Ramos (cell line): ENCODE data around the gene GPBAR1.

Experiments used
- in situ Hi-C: fragments of 300-500 bp; cut with MboI; formaldehyde crosslinking; loops from one replicate; pipeline ENCODE4 v1.14.3; 2022; ENCODE audit warnings: low sequenced_read_pairs; ENCODE audit not compliant: unreplicated experiment

The GPBAR1 gene

DNA sequence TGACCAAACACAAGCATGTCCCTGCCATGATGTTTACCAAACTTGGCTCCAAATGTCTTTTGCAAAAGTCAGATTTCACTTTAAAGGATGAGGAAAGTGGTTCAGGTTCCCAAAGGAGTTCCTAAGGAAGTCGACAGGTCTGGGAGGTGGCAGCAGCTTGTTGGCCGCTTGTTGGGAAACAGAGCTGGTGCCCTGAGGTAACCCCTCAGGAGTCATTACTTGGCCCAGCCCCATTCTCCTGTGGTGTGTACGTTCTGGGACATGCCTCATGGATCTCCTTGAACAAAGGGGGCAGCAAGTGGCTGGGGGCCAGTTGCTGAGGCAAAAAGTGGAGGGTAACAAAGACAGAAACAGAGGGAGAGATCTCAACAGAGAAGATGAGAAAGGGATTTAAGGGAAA, 20.6 kb downstream of the GPBAR1 start:
- in situ Hi-C loops, result no loop called here

DNA sequence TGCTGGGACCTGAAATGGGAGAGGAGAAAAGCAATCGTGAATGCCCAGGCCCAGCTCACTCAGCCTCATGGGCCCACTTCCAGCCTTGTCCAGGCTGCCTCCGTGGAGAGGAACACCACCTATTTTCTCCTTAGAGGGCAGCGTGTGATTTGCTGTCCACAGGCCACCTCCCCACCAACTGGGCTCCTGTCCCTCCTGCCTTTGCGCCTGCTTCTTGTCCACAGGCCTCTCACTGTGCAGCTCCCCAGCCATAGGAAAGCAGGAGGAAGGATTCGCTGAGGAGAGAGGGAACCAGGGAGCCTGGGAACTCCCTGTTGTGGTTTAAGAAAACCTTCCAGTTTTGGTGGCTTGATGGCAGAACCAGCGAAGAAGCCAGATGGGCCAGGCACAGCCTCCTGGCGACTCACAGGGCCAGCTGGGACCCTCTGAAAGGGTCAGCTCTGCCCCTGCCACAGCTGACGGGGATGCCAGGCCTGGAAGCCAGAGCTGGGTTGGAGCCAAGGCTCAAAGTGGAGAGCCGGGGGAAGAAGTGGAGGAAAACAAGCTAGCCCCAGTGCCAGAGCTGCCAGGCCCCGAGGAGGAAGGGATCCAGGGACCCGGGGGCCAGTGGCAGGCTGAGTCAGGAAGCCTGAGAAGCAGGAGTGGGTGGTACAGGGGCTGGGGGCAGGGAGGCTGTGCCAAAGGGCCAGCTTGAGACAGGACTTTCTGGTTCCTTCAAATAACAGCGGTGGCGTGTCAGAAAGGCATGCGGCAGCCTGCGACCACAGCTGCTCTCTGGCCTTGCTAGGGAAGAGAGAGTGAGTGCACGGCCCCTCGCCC, 21.6 kb downstream of the GPBAR1 start:
- in situ Hi-C loops, result no loop called here

DNA sequence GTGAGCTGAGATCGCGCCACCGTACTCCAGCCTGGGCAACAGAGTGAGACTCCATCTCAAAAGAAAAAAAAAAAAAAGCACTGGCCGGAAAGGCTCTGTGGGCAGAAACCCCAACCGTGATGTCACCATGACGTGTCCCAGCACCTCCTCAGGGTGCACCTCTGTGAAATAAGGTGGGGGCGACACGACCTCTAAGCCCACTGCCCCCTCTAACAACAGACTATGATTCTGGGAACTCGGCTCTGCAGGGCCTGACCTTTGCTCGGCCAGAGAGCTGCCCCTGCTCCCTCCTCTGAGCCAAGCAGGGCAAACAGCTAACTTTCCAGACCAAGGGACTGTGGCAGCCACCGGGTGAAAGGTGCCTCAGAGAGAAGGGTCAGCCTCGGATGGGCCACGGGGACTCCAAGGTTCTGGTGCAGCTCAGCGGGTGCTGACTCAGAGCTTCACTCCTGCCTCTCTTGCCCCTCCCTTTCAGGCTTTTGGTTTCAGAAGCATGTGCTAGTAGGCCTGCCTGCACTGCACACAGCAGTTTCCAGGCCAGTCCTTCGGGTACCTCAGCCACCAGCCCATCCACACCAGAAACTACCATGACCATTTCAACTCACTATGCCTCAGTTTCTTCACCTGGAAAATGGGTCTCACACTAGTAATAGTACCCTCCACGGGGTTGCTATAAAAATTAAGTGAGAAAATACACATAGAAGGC, 23.4 kb downstream of the GPBAR1 start:
- in situ Hi-C loops, result no loop called here

DNA sequence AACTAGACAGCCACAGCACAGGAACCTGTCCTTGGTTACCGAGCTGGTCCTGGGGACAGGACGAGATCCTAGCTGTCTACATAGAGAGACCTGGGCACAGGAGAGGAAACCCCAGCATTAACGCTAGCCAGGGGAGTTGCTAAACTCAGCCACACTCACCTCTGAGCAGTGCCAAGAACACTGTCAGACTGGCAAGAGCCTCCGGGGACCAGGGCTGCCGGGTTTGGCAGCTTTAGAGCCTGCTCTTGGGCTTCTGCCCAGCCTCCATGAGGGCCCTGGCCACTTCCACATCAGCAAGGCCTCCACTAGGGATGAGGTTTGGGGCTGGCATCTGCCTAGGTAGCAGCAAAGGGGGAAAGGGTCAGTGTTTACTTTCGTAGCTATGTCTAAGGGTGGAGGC, 24.8 kb downstream of the GPBAR1 start:
- in situ Hi-C loops, result no loop called here

GRCh38 chr2:218286570-218287459, 26.0 kb downstream of the GPBAR1 start:
- in situ Hi-C loops, result no loop called here

- in situ Hi-C loops, result no loop called here
Measured at GRCh38 chr2:218289639-218290315, 29.0 kb downstream of the GPBAR1 start.

- in situ Hi-C loops, result no loop called here
Measured at GRCh38 chr2:218290316-218291261, 29.8 kb downstream of the GPBAR1 start.

DNA sequence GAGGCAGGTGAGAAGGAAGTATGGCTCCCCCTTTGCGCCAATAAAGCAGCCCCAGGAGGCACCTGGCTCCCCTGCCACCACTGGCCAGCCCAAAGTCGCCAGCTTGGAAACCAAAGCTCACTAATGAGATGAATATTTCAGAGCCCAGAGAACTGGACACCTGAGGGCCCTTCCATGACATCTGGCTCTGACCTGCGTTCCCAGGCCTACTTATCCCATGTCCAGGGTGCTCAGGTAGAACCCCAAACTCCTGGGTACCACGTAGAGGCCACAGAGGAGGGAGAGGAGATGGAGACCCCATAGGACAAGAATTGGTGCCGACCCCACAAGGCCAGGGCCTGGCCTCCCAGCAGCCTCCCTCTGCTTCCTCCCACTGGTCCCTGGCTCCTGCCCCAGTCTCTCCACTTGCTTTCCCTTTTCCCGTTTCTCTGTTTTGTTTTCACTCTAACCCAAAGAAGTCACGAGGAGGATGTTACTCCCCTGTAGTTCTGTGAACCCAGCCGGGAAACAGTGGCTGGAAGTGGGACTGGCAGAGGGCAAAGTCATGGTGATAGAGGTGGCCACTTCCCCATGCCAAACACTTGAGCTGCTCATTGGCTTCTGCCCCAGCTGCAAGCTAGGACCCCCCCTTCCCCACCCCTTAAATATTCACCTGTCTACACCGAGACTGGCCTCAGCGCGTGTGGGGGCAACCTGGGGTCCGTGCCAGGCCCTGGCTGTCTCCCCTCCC, 30.7 kb downstream of the GPBAR1 start:
- in situ Hi-C loops, result no loop called here

DNA sequence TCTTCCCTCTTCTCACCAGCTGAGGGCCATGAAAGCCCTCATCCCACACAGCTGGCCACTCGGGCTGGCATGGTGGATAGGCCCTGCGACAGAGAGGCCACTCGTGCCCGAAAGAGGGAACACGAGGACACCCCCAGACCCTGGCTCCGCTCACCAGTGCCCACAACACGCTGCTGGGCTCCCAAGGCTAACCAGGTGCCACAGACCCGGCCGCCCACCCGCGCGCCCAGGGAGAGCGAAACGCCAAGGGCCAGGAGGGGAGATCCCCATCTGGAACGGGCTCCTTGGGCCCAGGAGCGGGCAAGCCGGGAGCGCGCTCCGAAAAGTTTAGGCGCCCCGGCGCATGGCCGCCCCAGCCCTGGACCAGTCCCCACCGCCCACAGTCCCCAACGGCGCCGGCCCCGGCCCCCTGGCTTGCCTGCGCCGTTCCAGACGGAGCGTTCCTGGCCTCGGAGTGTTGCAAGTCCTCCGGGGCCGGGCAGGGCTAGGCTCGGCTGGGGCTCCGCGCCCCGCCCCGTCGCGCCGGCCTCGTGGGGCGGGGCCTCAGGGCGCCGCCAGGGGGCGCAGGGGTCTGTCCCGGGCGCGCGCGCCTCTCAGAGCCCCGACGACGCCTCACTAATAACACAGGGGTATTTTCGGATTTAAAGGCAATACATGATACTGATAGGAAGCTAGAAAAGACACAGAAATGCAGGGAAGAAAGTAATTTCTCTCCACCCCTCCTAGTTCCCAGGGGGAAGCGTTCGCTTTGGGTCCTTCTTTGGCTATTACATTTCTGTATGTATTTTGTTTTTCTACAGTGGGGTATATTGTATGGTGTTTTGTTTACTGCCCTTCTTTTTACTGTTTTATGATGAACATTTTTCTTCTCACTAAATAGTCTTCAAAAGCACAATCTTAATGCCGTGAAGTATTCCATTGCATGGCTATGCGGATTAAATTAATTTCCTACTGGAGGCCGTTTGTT, 31.5 kb downstream of the GPBAR1 start, which contains the start of gene TMBIM1:
TMBIM1 (minus strand) TSS at position 456 of the 967 bp plus-strand sequence. CDS start 10,362 bp downstream, outside the sequence.
- in situ Hi-C loops, result no loop called here

- in situ Hi-C loops, result no loop called here
Measured at GRCh38 chr2:218293715-218294429, 33.1 kb downstream of the GPBAR1 start.

DNA sequence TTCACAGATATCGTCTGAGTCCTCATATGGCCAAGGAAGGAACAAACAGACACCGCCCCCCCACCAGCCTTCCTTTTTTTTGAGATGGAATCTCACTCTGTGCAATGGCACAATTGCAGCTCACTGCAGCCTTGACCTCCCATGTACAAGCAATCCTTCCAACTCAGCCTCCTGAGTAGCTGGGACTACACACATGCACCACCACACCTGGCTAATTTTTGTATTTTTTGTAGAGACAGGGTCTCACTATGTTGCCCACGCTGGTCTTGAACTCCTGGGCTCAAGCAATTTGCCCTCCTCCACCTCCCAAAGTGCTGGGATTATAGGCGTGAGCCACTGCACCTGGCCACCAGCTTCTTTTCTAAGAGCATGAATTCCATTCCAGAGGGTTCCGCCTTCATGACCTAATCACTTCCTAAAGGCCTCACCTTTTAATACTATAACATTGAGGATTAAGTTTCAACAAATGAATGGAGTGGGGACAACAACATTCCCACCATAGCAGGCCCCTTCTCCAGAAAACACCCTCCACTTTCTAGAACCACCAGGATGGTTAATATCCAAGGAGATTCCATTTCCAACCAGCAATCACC, 33.7 kb downstream of the GPBAR1 start:
- in situ Hi-C loops, result loop anchor here (5.0 kb wide), 1 partner anchor 103 kb away; the partner anchor contains the start of gene CTDSP1

- in situ Hi-C loops, result loop anchor here (5.0 kb wide), 1 partner anchor 102 kb away; the partner anchor contains the start of gene CTDSP1
Measured at GRCh38 chr2:218295029-218295428, 34.2 kb downstream of the GPBAR1 start.

DNA sequence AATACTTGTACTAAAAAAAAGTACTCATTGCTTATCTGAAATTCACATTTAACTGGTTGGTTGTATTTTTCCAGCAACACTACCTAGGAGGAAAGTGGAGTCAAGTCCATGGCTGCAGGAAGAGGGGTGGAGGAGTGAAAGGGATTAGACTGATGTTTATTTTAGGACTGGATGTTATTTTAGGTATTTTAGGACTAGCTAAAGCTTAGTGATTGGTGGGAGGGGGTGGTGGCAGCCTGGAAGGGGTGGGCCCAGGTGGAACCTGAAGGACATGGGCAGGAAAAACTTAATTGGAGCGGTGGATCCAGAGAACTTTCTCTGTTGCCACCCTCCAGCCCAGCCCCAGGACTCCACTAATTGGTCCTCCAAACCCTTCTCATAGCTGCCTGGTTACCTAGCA, 35.4 kb downstream of the GPBAR1 start:
- in situ Hi-C loops, result loop anchor here (5.0 kb wide), 1 partner anchor 101 kb away; the partner anchor contains the start of gene CTDSP1

GRCh38 chr2:218296847-218297246, 36.0 kb downstream of the GPBAR1 start:
- in situ Hi-C loops, result loop anchor here (5.0 kb wide), 1 partner anchor 100 kb away; the partner anchor contains the start of gene CTDSP1

DNA sequence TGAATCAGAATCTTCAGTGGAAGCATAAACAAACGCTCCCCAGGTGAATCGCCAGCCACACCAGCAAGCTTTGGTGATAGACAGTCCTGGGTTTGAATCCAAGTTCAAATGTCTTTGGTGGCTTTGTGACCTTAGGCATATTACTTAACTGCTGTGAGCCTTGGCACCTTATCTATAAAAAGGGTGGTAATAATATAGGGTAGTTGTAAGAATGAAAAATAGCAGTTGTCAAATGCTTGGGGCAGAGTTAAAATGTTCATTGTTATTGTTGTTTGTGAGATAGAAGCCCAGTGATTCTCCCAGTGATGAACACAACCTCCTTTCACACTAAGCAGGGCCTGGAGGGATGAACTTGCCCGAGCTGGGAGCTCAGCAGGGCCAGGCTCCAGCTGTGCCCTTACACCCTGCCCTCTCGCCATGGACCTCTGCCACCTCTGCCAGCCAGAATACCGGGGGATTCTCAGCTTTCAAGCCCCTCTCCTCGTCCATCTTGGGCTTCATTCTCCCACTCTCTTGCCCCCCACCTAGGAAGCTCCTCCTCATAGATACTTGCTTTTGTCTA, 37.6 kb downstream of the GPBAR1 start:
- in situ Hi-C loops, result loop anchor here (5.0 kb wide), 1 partner anchor 99 kb away; the partner anchor contains the start of gene CTDSP1
